Measurements from ENCODE around the gene USP34.

DNA sequence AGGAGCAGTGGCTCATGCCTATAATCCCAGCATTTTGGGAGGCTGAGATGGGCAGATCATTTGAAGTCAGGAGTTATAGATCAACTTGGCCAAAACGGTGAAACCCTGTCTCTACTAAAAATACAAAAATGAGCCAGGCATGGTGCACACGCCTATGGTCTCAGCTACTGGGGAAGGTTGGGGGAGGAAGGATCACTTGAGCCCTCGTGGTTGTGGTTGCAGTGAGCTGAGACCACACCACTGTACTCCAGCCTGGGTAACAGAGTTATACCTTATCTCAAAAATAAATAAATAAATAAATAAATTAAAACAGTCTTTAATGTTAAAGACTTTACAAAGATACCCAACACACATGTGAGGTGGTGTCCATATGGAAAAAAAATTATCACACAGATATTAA, 174.9 kb downstream of the USP34 start:
- TF ChIP-seq ZNF274 (IDR thresholded peaks at IDR 0.05; ENCODE audit: low read depth, low read length): no peak
- no peak for TF ChIP-seq YY1 (IDR thresholded peaks at IDR 0.05; ENCODE audit: insufficient read depth, insufficient read length)

Measured in NT2/D1 (cell line).